T47D (cell line): ENCODE measurements around the gene TMEM203.
A peak's percentile ranks its signal among the peaks of the same experiment; 100 is the strongest.
"Not testable (repeated sequence)": the region's sequence is repeated elsewhere in the genome, so short reads cannot be mapped to it uniquely, and the experiment has no call there.

Source experiments
- DNase-seq, 2 experiments: peaks; one replicate each; pipeline versions ENCODE4 v3.0.0 to v3.0.0-alpha.2; 2011 to 2012; ENCODE audit warnings: low read depth in 1 of 2, low spot score in 1 of 2
- JUND ChIP-seq: IDR thresholded peaks from 2 replicates; pipeline ENCODE4 v1.6.1; 2012; ENCODE audit warnings: low read depth
- in situ Hi-C: cut with HindIII; loops from 2 replicates; pipeline ENCODE4 v1.10.0; 2016; ENCODE audit warnings: low sequenced_read_pairs, low pct_unique_long_range_greater_than_20kb

Gene TMEM203

DNA sequence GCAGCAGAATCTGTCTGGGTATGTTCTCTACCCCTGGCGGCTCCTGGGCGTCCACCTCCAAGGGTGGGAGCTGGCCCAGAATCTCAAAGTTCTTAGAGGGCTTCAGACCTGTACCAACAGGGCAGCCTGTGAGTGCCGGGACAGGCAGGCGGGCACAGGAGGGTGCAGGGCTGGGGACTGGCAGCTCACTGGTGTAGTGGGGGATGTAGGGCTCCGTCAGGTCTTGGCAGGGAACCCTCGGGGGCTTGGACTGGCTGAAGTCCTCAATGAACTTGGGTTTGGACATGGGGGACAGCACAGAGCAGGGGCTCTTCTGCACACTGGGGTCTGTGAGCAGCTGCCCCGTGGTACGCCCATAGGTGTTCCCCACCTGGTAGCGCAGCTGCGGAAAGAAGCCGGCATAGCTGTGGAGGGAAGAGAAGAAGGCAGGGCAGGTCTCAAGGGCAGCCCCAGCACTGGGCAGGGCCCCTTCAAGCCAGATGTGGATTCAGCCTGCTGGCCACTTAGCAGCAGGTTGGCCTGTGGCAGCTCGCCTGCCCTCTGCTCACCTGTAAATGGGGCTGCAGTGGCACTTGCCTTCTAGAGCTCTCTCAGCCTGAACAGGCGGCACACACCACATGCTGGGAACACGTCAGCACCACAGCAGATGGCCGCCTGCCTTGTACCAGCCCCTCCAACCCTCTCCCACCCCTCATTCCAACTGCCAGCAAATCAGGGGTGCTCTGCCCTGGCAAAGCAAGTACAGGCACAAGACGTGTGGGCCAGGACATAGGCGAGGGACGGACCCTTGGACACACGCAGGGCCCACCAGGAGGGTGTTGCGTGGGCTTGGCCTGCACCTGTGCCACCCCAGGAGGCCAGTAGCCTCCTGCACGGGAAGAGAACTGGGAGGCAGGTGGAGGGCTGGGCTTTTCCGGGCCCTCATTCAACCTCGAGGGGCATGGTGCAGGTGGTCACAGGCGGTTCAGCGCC, 40.3 kb upstream of the TMEM203 start:
- DNase-seq = no peak
- in situ Hi-C loops = no loop called here
- TF ChIP-seq JUND = no peak

GRCh38 chr9:137244486-137245449, 39.3 kb upstream of the TMEM203 start:
- in situ Hi-C loops = no loop called here
- no peak for TF ChIP-seq JUND
- DNase-seq = peak in 1 of 2 experiments; percentile 44

GRCh38 chr9:137243626-137244485, 38.4 kb upstream of the TMEM203 start:
- in situ Hi-C loops = no loop called here
- TF ChIP-seq JUND = no peak; the same call in 1 of the 2 replicates
- DNase-seq = peak in 1 of 2 experiments; percentile 51

DNA sequence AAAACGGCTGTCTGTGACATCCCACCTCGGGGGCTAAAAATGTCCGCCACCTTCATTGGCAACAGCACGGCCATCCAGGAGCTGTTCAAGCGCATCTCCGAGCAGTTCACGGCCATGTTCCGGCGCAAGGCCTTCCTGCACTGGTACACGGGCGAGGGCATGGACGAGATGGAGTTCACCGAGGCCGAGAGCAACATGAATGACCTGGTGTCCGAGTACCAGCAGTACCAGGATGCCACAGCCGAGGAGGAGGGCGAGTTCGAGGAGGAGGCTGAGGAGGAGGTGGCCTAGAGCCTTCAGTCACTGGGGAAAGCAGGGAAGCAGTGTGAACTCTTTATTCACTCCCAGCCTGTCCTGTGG, 37.8 kb upstream of the TMEM203 start:
- in situ Hi-C loops, DNase-seq: not testable (repeated sequence)

DNA sequence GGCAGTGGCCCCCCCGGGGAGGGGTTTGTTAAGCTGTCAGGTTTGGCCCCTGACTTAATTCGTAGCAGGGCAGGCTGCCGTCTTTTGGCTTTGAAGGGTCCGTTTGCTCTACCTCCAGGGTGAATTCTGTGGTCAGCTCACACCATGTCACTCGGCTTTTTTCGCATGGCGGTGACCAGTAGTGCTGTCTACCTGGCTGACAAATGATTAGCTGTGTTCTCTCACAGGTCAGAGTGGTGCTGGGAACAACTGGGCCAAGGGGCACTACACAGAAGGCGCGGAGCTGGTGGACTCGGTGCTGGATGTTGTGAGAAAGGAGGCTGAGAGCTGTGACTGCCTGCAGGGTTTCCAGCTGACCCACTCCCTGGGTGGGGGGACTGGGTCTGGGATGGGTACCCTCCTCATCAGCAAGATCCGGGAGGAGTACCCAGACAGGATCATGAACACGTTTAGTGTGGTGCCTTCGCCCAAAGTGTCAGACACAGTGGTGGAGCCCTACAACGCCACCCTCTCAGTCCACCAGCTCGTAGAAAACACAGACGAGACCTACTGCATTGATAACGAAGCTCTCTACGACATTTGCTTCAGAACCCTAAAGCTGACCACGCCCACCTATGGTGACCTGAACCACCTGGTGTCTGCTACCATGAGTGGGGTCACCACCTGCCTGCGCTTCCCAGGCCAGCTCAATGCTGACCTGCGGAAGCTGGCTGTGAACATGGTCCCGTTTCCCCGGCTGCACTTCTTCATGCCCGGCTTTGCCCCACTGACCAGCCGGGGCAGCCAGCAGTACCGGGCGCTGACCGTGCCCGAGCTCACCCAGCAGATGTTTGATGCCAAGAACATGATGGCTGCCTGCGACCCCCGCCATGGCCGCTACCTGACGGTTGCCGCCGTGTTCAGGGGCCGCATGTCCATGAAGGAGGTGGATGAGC, 37.1 kb upstream of the TMEM203 start:
- no peak for TF ChIP-seq JUND
- in situ Hi-C loops = no loop called here
- no peak for DNase-seq

DNA sequence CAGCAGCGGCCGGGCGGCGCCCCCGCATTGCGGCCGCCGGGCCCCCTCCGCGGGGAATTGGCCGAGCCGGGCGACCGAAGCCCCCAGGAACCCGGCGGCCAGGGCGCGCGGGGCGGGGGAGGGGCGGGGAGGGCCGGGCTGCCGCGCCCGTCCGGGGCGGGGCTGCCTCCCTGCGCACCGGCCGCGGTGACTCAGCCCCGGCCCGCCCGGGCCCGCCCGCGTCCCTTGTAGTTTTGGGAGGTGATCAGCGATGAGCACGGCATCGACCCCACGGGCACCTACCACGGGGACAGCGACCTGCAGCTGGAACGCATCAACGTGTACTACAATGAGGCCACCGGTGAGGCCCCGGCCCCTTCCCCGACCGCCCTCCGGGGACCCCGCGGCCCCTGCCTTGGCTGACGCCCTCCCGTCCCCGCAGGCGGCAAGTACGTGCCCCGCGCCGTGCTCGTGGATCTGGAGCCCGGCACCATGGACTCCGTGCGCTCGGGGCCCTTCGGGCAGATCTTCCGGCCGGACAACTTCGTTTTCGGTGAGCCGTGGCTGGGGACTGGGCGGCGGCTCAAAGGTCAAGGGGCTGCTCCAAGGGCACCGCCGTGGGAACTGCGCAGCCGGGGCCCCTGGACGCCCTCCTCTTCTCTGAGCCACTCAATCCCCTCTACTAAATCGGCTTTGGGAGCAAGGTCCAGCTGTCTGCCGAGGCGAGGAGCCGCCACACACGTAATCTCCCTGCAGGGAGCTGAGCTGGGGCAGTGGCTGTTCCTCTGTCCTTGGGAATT, 36.2 kb upstream of the TMEM203 start:
- TF ChIP-seq JUND = no peak
- DNase-seq = peak in 1 of 2 experiments; percentile 59
- in situ Hi-C loops = no loop called here

- in situ Hi-C loops = no loop called here
- peak; percentile 100 for DNase-seq
- no peak for TF ChIP-seq JUND
These were observed 35.5 kb upstream of the TMEM203 start, which contains the start of gene TUBB4B for GRCh38 chr9:137240841-137241489. TSS of gene TUBB4B (plus strand) at chr9:137241287. CDS start at chr9:137241361, 74 bp downstream.

DNA sequence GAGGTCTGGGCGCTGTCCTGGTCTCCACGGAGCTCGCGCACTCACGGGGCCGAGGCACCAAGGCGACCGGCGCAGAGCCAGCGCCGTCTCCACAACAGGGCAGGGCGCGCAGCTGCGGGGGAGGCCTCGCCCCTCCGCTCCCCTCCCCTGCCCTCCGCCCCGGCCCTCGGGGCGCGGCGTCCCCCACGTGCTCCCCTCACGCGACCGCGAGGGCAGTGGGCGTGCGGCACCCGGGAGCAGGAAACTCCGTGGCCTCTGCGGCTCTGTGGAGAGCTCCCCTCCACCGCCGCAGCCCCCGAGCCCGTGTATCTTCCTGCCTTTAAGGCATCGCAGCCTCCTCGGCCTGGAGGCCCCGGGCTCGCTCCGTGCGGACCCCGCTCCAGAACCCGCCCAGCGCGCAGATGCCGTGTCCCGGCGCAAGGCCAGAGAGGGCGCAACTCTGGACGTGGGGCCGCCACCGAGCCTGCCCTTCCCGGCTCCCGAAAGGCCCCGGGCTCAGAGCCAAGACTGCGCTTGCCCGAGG, 34.9 kb upstream of the TMEM203 start:
- DNase-seq = peak in 1 of 2 experiments; percentile 86

DNA sequence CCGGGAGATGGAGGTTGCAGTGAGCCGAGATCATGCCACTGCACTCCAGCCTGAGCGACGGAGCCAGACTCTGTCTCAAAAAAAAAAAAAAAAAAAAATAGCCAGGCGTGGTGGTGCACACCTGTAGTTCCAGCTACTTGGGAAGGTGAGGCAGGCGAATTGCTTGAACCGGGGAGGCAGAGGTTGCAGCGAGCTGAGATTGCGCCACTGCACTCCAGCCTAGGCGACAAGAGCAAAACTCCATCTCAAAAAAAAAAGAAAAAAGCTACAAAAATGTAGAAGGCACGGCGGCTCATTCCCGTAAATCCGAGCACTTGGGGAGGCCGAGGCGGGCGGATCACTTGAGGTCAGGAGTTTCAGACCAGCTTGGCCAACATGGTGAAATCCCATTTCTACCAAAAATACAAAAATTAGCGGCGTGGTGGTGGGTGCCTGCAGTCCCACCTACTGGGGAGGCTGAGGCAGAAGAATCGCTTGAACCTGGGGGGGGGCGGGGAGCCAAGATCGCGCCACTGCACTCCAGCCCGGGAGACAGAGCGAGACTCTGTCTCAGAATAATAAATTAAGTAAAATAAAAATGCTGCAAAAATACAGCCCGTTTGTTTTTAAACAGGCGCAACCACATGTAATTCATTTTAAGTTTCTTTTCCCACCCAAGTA, 34.2 kb upstream of the TMEM203 start:
- DNase-seq, in situ Hi-C loops: not testable (repeated sequence)

More for the DNA sequence above, 34.9 kb upstream of the TMEM203 start:
- in situ Hi-C loops = no loop called here
- TF ChIP-seq JUND = no peak
